ENCODE results near the gene TTC31.
A peak's percentile ranks its signal among the peaks of the same experiment; 100 is the strongest.

Gene TTC31

DNA sequence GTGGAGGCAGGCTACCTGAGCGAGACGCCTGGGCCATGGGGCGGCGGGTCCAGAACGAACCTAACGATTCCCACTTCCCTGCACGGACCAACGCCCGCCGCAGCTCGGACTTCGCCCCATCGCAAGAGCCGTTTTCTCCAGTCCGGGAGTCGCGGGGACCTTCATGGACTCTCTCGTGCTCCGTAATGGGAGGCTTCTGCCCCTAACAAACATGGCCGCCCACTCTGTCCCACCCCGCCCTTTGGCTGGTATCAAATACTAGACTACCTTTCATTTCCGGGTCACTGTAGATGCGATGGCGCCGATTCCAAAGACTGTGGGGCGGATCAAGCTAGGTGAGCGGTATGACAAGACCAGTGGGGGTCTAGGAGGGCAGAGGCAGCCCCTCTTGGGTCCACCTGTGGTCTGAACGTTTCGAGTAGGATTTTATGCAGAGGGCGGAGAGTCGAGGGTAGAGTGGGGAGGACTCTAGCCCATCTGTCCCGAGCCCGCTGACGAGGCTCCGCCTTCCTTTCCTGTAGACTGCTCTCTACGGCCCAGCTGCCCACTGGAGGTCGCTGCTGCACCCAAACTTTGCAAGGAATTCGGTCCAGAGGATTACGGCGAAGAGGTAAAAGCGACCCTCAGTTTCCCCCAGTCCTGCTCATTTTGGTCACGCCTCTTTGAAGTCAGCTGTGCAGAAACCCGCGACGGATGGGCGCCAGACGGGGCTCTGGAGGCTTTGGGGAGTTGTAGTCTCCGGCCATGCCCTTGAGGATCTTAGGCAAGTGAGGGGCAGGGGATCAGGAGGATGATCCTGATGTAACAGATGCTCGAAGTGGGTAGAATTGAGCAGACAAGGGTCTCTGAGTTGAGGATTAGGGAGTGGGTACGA lies at the start of gene TTC31, which contains the start of gene CCDC142:
Gene TTC31 (plus strand): TSS at position 281 of the 874 bp plus-strand sequence. CDS start 15 bp downstream, at position 296.
Gene CCDC142 (minus strand): TSS at position 198 of the 874 bp plus-strand sequence. CDS start 161 bp downstream, at position 37.
- peak; percentile 88 to 98 (median 95) for DNase-seq

DNA sequence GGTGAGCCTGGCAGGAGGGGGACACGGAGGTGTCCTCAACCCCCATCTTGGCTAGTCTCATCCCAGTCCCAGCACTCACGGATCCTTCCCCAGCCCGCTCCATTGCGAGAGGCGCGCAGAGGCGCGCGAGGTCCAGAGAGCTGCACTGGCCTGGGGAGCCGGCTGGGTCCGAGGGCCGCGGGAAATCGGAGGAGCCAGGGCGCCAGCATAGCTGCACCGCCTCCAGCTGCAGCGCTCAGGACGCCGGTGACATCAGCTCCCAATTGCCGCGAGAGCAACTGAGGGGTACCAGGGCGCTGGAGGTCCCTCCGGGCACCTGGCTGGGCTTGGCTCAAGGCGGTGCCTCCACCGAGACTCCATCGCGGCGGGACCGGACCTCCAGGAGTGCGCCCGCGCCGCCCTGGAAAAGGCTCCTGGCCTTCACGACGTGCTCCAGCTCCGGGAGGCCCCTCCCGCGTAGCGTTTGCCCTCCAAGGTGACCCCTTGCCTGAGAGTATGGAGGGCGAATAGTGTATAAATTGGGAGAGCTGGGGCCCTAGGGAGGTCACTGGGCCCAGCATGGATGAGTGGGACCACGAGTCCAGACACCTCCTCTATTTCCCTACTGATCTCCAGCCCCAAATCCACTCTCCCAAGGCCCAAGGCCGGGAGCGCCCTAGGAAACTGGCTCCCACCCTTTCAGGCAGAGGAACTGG lies 46.6 kb upstream of the TTC31 start:
- DNase-seq = no peak

DNA sequence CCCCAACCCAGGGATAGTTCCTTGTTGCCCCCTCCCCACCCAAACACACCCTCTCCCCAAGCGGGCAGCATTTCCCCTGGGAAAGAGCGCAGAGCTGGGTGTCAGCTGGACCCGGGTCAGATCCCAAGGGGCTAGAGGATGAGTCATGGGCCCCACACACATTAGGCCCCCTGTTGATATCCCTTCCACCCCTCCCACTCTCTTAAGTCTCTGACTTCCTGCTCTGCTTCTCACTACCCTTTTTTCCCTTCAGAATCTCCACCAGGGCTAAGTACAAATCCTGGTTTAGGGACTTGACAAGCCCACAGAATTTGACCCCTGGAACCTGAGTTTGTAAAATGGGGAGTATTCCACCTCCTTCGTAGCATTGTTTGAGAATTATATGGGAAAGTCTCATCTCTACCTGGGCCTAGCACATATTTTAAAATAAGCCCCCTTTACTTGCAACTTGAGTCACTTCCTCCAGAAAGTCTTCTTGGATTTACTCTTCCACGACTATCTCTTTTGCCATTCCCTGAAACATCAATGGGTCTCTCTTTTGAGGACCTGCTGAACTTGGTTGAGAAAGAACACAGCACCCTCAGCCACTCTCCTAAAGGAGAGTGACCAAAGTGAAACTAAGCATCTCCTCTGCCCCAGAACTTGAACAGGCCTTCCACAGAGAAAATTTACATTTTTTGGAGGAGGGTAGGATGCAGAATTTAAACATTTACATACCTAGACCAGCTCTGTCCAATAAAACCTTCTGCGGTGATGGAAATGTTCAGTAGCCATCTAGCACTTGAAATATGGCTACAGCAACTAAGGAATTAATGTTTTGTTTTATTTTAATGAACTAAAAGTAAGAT lies 45.8 kb upstream of the TTC31 start:
- DNase-seq = no peak

DNA sequence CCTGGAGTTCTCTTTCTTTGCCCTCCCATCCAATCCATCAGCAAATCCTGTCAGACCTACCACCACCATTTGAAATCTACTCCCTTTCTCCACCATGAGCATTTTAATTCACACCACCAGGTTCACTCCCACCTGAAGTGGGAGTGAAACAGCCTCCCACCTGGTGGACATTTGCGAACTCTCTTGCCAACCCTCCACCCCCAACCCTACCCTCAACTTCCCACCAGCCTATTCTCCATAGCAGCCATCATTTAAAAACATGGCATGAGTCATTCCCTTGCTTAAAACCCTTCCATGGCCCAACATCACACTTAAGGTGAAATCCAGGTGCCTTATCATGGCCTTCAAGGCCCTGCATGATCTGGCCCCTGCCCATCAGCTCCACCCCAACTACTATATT lies 44.6 kb upstream of the TTC31 start:
- no peak for DNase-seq

DNA sequence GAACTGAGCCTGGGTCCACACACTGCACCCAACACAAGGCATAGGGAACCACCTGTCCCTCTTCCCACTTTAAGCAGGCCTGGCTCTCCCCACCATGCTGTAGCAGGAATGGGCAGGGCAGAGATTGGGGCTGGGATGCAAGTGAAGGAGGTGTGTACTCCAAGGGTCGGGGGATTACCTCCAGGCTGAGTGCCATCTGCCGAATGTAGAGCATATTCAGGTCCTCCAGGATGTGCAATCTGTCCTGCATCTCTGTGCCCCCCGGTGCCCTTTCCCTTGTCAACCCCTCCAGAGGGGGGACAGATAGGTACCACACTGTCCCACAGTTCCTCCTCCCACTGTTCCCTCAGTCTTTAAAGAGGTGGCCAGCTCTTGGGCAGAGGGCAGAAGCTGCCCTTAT lies 43.5 kb upstream of the TTC31 start:
- no peak for DNase-seq

DNA sequence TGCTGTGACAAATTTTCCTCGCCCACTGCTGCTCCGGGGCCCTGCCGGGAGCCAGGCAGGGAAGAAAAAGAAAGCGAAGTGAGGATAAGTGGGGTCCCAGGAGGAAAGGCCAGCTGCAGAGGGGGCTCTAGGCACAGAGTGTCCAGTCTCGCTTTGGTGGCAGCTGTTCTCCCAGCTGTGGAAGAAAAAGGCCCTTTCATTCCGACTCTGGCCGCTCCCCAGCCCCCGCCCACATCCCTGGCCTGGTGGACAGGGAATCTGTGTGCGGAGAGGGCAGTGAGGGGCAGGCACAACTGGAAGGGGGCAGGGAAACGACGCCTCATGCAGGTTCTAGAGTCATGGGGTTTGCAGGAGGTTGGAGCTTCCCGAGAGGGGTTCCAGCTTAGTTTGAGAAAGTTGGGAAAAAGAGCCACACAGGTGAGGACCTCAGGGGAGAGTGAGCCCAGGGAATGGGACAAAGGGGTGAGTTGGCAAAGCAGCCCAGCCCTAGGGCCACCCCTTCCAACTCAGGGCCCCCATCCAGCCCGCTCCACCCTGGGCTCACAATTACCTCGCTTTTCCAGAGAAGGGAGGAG lies 43.0 kb upstream of the TTC31 start:
- no peak for DNase-seq

DNA sequence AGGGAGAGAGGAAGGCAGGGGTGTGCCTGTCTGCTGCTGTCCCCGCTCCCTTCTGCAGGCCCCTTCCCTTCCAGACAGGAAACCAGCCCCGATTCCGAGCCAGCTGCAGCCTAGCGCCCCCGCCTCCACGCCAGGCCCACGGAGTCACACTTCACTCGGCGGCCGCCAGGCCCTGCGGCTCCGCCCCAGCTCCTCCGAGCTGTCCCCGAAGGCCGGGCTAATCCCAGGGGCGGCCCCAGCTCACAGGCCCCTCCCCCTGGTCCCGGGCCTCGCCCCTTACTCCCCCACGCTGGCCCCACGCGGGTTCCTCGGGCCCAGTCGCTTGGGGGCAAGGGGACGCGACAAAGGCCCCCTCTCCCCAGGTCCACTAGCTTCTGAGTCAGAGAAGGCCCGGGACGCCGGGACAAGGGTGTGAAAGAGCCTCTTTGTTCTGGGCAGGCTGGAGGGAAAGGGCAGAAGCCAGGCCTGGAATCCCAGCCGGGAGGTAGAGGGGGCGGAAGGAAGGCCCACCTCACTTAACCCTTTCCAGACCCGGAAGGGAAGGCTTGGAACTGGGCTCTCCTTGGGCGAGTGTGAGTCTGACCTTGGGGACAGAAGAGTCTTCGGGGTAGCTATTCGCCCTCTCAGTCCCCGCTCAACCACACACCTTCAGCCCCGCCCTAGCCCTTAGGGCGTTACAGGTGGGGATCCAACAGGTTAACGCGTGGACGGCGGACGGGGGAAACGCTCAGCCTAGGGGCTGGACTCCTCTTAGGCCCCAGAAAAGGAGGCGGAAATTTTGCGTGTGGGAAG lies 42.3 kb upstream of the TTC31 start:
- peak in 3 of 6 experiments; percentile 18 to 27 (median 22) for DNase-seq

DNA sequence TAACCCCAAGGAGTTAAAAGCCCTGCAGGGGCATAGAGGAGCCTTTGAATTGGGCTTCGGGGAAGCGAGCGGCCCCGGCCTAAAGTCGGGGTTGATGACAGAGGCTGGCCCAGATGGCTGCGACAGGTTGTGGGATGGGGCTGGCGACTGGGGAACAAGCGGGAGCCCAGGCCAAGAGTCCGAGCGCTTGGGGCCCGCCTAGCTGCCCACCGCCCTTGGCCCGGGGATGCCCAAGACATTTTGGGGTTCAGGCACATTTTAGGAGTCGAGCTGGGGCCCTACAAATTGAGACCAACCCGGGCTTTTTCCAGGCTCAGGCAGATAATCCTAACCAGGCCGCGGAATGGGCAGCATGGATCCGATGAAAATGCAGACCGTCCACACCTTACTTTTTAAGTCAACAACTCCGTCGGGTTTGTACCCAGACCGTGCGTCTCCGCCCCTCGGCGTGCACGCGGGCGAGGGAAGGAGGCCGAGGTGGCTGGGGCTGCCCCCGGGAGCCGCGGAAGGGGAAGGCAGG lies 41.7 kb upstream of the TTC31 start:
- DNase-seq = no peak

DNA sequence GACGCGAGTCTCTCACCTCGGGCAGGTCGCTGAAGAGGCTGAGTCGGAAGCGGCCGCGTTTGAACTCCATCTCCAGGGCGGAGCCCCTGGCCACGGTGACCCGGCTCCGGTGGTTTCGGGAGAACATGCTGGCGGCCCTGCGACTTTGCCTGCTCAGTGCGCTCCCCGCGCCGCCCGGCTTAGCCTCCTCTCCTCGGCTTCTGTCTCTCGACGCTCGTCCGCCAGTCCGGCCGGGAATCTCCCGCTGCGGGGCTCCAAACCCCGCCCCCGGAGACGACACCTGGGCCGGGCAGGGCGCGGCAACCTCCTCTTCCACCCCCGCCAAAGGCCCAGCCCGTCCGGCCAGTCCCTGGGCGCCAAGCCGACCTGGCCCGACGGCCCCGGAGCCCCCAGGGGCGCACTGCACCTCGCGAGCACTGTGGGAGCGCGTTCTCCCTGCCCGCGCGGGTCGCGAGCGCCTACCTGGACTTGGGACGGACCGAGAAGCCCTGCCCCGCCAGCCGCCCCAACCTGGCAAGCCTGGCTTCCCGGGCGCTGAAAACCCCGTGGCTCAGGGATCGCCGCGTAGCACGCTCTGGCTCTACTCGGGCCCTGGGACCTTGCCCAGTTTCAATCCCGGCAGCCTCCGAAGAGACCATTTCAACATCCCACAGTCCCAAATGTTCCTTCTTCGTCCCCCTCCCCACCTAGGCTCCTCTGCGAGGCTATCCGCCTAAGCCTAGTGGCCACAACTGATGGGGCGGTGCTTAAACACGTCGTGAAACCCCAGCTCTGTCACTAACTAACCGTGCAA lies 41.0 kb upstream of the TTC31 start, which contains the start of gene RTKN:
Gene RTKN (minus strand): TSS at position 248 of the 793 bp plus-strand sequence. CDS start 121 bp downstream, at position 127.
- peak in 2 of 6 experiments; percentile 21 to 40 for DNase-seq

DNA sequence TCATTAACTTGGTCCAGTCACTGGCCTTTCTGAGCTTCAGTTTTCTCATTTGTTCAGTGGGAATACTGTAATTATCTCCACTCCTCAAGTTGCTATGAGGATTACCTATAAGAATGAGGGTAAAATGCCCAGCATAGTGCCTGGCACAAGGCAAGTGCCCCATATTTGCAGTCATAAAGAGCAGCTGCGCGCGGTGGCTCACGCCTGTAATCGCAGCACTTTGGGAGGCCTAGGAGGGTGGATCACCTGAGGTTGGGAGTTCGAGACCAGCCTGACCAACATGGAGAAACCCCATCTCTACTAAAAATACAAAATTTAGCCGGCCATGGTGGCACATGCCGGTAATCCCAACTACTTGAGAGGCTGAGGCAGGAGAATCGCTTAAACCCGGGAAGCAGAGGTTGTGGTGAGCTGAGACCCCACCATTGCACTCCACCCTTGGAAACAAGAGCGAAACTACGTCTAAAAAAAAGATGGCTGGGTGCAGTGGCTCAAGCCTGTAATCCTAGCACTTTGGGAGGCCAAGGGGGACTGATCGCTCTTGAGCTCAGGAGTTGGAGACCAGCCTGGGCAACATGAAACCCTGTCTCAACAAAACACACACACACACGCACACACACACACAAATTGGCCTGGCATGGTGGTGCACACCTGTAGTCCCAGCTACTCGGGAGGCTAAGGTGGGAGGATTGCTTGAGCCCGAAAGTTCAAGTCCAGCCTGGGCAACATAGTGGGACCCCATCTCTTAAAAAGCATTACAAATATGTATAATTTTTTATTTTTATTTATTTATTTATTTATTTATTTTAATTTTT lies 40.2 kb upstream of the TTC31 start:
- peak in 1 of 6 experiments; percentile 6 for DNase-seq

DNA sequence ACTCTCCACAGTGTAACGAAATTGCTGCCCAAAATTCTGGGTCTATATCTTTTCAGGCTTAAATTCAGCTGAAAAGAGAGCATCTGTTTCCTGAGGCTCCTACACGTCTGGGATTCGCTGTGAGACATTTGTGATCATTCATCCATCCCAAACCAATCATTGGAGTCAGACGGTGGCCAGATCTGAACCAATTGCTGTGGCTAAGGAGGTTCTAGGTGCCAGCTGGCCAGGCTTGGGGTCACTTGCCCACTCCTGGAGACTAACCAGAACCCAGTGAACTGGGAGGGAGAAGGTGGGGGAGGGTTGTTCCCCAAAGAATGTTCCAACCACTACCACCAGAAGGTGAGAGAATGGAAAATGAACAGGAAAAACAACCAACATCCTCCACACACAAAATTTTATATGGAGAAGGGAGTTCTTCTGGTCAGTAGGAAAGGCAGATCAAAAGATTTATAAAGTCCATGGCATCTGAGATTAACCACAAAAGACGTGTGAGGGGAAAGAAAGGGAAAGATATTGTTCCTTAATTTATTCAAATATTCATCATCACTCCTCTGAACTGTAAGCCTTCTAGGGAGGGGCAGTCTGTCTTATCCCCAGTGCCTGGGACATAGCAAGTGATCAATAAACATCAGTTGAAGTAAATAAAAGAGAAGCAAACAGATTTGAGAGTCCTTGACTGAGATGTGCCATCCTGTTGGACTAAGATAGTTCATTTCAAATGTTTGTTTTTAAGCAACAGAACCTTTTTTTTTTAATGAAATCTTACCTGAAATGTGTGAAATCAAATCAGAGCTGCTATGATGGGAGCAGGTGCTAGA lies 38.2 kb upstream of the TTC31 start:
- no peak for DNase-seq

DNA sequence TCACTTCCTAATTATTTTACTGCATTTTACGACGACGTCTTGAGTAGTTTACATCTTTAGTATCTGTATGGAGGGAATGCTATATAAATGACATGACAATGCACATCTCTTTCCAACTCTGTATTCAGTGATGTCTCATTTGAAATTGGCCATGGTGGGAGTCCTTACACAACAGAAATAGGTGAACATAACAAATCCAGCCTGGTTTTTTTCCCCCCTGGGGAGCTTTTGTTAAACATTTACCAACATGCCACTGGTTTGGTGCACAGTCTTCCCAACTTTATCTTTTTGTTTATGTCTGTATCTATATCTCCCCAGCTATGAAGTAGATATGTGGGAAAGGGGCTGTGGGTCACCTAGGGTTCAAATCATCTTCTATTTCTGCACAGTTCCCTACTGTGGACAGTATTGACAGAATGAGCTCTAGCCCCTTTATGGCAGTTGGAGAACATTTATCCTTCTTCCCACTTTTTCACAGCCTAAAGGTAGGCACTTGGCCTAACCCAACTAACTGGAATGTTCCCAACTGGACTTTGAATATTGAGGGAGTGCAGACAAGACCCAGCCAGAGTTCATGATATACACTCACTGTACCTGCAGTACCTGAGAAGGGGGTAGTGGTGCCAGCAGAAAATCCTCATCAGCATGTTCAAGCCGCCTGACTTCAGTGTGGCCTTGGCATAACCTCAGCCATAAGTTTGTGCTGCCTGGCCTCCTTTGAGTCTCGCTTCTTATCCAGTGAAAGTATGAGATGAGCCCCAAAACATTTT lies 35.5 kb upstream of the TTC31 start:
- no peak for DNase-seq

DNA sequence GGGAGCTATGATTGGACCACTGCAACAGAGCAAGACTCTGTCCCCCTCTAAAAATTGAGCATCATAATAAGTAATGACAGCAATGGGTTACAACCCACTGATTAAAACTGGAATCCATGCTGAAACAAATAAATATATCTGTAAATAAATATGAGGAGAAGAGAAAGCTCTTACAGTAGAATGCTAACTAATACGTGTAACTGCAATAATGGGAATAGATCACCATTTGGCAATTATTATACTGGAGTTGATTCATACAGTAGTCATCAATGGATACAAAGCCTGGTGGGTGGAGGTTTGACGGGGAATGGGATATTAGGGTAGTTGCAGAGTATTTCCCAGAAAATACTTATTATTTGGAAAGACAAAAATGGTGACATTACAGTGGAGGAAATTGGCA lies 34.1 kb upstream of the TTC31 start:
- DNase-seq = no peak

DNA sequence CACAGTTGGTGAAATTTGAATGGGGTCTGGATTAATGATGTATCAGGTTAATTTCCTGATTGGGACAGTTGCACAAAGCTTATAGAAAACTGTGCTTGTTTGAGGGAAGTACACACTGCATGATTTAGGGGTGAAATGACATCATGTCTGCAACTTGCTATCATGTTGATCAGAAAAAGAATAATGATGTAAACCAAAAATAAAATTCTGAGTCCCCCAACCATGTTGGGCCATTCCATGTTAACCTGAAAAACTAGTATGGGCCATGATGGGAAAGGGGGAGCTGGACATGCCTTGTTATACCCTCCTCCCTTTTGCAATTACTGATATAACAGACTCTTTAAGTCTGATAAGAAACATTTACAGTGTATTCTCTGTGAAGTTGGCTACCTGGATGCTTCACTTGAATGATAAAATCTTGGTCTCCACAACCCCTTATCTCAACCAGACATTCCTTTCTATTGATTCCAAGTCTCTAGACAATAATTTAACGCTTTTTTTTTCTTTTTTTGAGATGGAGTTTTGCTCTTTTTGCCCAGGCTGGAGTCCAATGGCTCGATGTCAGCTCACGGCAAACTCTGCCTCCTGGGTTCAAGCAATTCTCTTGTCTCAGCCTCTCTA lies 32.2 kb upstream of the TTC31 start:
- DNase-seq = no peak

DNA sequence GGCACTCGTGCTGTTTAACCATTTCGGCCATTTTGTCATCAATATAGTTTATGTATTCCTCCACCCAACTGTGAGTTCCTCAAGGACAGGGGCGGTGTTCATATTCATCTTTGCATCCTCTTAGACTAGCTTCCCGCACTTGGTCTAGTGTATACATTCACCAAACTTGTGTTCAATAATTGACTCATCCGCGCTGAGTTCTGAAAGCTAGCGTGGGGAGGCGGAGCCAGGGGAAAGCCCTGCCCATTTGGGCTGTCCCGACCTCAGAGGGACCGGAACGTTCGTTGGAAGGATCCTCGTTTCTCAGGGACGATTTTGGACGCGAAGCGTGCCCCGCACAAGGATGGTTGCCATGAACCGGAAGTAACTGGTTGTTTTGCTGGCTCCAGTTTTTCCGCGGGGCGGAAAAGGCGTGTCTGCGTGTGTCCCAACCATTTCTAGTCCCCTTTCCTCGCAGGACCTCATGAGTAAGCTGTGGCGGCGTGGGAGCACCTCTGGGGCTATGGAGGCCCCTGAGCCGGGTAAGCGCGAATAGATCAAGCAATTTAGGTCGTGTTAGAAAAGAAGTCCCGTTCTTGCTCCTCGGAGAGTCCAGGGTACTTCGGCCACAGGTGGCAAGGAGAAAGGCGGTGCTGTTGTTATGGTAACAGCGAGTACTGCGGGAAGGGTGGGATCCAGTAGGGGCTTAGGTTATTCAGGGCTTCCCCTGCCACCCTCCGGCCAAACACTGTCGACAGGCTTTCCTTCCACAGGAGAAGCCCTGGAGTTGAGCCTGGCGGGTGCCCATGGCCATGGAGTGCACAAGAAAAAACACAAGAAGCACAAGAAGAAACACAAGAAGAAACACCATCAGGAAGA lies 28.0 kb upstream of the TTC31 start, which contains the start of gene INO80B:
Gene INO80B (plus strand): TSS at position 434 of the 858 bp plus-strand sequence. CDS start 30 bp downstream, at position 464.
- peak; percentile 93 to 97 (median 96) for DNase-seq

DNA sequence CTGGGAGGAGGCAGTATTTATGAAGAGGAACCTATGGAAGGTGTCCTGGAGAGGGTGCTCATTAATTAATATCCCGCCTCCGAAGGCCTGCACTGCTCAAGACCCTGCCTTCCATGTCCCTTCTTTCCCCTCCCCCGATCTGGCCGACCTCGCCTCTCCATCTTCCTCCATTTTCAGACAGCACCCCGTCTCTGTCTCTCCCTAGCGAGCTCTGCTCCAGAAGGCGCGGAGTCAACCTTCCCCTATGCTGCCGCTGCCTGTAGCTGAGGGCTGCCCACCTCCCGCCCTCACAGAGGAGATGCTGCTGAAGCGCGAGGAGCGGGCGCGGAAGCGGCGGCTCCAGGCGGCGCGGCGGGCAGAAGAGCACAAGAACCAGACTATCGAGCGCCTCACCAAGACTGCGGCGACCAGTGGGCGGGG lies 25.7 kb upstream of the TTC31 start:
- no peak for DNase-seq

All from stimulated activated naive CD4-positive, alpha-beta T cell (primary cell).